Activated T-cell treated with anti-CD3 and anti-CD28 coated beads for 1 hour (primary cell): ENCODE results near the gene ZNF107.
"Not testable (repeated sequence)": the region's sequence is repeated elsewhere in the genome, so short reads cannot be mapped to it uniquely, and the experiment has no call there.

Experiments
- DNase-seq: peaks from one replicate; pipeline ENCODE4 v3.0.0-alpha.2; 2020; ENCODE audit warnings: low read depth

ZNF107 gene

GRCh38 chr7:64733550-64734240 is 67.8 kb downstream of the ZNF107 start:
- no peak for DNase-seq

GRCh38 chr7:64736575-64736974 is 70.6 kb downstream of the ZNF107 start:
- DNase-seq, result no peak

- DNase-seq, result not testable (repeated sequence)
Observed at GRCh38 chr7:64738403-64738802, 72.5 kb downstream of the ZNF107 start.

- DNase-seq, result not testable (repeated sequence)
Observed at GRCh38 chr7:64738953-64739352, 73.0 kb downstream of the ZNF107 start.

- no peak for DNase-seq
Observed at GRCh38 chr7:64744680-64745079, 78.7 kb downstream of the ZNF107 start.

- DNase-seq, result no peak
Observed at GRCh38 chr7:64747802-64748201, 81.9 kb downstream of the ZNF107 start.

- DNase-seq, result no peak
Observed at GRCh38 chr7:64753032-64753431, 87.1 kb downstream of the ZNF107 start.

- DNase-seq, result no peak
Observed at GRCh38 chr7:64755865-64756264, 89.9 kb downstream of the ZNF107 start.

- DNase-seq, result no peak
Observed at GRCh38 chr7:64758151-64758550, 92.2 kb downstream of the ZNF107 start.
